NCI-H1048 (cell line): ENCODE results near the gene UNK.
A peak's percentile ranks its signal among the peaks of the same experiment; 100 is the strongest.
"Not testable (repeated sequence)": the region's sequence is repeated elsewhere in the genome, so short reads cannot be mapped to it uniquely, and the experiment has no call there.

Experiments used
- DNase-seq: peaks from one replicate; lab custom pipeline; 2025; lab: John Stamatoyannopoulos, UW

Gene UNK

GRCh38 chr17:75849279-75849646 is 64.7 kb downstream of the UNK start:
- DNase-seq, result no peak

GRCh38 chr17:75849724-75850123 is 65.1 kb downstream of the UNK start:
- no peak for DNase-seq

GRCh38 chr17:75850928-75851692 is 66.5 kb downstream of the UNK start:
- DNase-seq, result no peak

GRCh38 chr17:75851693-75851991 is 67.0 kb downstream of the UNK start:
- not testable (repeated sequence) for DNase-seq

GRCh38 chr17:75853433-75853832 is 68.8 kb downstream of the UNK start:
- no peak for DNase-seq

- DNase-seq, result no peak
Observed at GRCh38 chr17:75854101-75854748, 69.6 kb downstream of the UNK start.

- no peak for DNase-seq
Observed at GRCh38 chr17:75854881-75855309, 70.3 kb downstream of the UNK start.

GRCh38 chr17:75855310-75856061 is 70.9 kb downstream of the UNK start, which contains the start of gene WBP2:
Gene WBP2 (minus strand): TSS chr17:75855335. CDS start chr17:75855297, 38 bp downstream.
- peak; percentile 99 for DNase-seq

- no peak for DNase-seq
Observed at GRCh38 chr17:75856062-75856756, 71.6 kb downstream of the UNK start.

- DNase-seq, result not testable (repeated sequence)
Observed at GRCh38 chr17:75859358-75859757, 74.8 kb downstream of the UNK start.

- no peak for DNase-seq
Observed at GRCh38 chr17:75861927-75862317, 77.3 kb downstream of the UNK start.

- DNase-seq, result no peak
Observed at GRCh38 chr17:75864448-75864871, 79.9 kb downstream of the UNK start.

GRCh38 chr17:75864887-75865286 is 80.3 kb downstream of the UNK start:
- not testable (repeated sequence) for DNase-seq

- not testable (repeated sequence) for DNase-seq
Observed at GRCh38 chr17:75865404-75866188, 81.0 kb downstream of the UNK start.

GRCh38 chr17:75868730-75869281 is 84.2 kb downstream of the UNK start:
- not testable (repeated sequence) for DNase-seq

- DNase-seq, result no peak
Observed at GRCh38 chr17:75869282-75870141, 84.9 kb downstream of the UNK start.

- DNase-seq, result not testable (repeated sequence)
Observed at GRCh38 chr17:75870228-75870627, 85.6 kb downstream of the UNK start.

- DNase-seq, result no peak
Observed at GRCh38 chr17:75872434-75873351, 88.1 kb downstream of the UNK start.
